ENCODE results near the gene APLP1.
A peak's percentile ranks its signal among the peaks of the same experiment; 100 is the strongest.

Gene APLP1

GRCh38 chr19:35852029-35852780 lies 16.2 kb upstream of the APLP1 start, which contains the start of gene NPHS1:
TSS of gene NPHS1 (minus strand) at chr19:35852504. CDS start at chr19:35851837, 667 bp downstream.
- no peak for TF ChIP-seq CTCF (conservative IDR thresholded peaks at IDR 0.05; ENCODE audit: control insufficient read depth, insufficient read depth, low read depth, low read length)
- DNase-seq (ENCODE audit: low read depth): no peak
- no peak within 1 kb of the TSS for H3K4me3 ChIP-seq (ENCODE audit: control insufficient read depth, low read depth, low read length)

DNA sequence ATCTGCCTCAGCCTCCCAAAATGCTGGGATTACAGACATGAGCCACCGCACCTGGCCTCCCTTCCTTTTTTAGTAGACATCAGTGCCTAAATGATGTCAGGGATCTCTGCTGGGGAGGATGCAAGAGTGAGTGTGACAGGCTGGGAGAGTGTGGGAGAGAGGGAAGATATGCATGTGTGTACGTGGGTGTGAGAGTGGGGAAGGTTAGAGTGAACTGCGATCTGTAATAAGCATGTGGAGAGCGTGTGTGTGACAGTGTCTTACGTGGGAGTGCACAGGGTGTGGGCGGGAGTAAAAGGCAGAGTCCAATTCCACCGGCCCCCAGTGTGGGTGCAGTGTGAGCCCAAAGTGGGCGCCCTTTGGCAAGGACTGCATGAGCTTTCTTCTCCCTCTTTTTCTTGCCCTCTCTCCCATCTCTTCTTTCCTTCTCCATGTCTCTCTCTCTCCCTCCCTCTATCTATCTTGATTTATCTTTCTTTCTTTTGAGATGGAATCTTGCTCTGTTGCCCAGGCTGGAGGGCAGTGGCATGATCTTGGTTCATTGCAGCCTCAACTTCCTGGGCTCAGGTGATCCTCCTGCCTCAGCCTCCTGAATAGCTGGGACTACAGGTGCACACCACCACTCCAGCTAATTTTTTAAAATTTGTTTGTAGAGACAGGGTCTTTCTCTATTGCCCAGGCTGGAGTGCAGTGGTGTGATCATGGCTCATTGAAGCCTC lies 15.2 kb upstream of the APLP1 start:
- DNase-seq (ENCODE audit: low read depth): no peak
- no peak for TF ChIP-seq CTCF (conservative IDR thresholded peaks at IDR 0.05; ENCODE audit: control insufficient read depth, insufficient read depth, low read depth, low read length)
- H3K4me3 ChIP-seq (ENCODE audit: control insufficient read depth, low read depth, low read length): no peak overlapping the region

DNA sequence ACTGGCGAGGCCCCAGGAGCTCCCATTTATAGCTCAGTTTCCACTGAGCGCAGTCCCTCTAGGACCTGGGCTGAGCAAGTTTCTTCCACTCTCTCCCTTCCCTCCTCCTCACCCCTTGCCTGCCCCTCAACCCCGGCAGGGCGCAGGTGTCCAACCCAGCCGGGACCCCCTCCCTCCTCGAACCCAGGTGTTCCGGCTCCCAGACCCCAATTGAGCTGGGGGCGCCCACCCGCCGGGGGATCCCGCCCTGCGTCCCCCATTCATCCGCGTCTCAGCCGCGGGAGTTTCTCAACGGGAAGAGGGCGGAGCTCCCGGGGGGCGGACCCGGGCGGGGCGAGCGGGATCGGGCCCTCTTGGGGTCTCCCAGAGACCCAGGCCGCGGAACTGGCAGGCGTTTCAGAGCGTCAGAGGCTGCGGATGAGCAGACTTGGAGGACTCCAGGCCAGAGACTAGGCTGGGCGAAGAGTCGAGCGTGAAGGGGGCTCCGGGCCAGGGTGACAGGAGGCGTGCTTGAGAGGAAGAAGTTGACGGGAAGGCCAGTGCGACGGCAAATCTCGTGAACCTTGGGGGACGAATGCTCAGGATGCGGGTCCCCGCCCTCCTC lies 11.7 kb upstream of the APLP1 start, which contains the start of gene KIRREL2:
Gene KIRREL2 (plus strand): TSS at position 366 of the 604 bp plus-strand sequence. CDS start 209 bp downstream, at position 575.
- no peak for DNase-seq (ENCODE audit: low read depth)
- H3K4me3 ChIP-seq (ENCODE audit: control insufficient read depth, low read depth, low read length): peak within 1 kb of the TSS; percentile 24
- TF ChIP-seq CTCF (conservative IDR thresholded peaks at IDR 0.05; ENCODE audit: control insufficient read depth, insufficient read depth, low read depth, low read length): no peak

GRCh38 chr19:35858311-35858710 lies 10.1 kb upstream of the APLP1 start:
- DNase-seq (ENCODE audit: low read depth): no peak
- TF ChIP-seq CTCF (conservative IDR thresholded peaks at IDR 0.05; ENCODE audit: control insufficient read depth, insufficient read depth, low read depth, low read length): no peak
- no peak overlapping the region for H3K4me3 ChIP-seq (ENCODE audit: control insufficient read depth, low read depth, low read length)

GRCh38 chr19:35859414-35859813 lies 9.0 kb upstream of the APLP1 start:
- no peak overlapping the region for H3K4me3 ChIP-seq (ENCODE audit: control insufficient read depth, low read depth, low read length)
- no peak for DNase-seq (ENCODE audit: low read depth)
- no peak for TF ChIP-seq CTCF (conservative IDR thresholded peaks at IDR 0.05; ENCODE audit: control insufficient read depth, insufficient read depth, low read depth, low read length)

- TF ChIP-seq CTCF (conservative IDR thresholded peaks at IDR 0.05; ENCODE audit: control insufficient read depth, insufficient read depth, low read depth, low read length): no peak
- no peak overlapping the region for H3K4me3 ChIP-seq (ENCODE audit: control insufficient read depth, low read depth, low read length)
- DNase-seq (ENCODE audit: low read depth): no peak
Observed at GRCh38 chr19:35860436-35860817, 7.9 kb upstream of the APLP1 start.

Measured in fibroblast of mammary gland (primary cell).